ENCODE results near the gene CFAP46. TPM values are rescaled to one million over a fixed set of nuclear protein-coding genes. Genes with fewer than 3 reads are reported as not detected.

Gene CFAP46
- total and polyA plus RNA-seq, 12 donors: 0.36 to 1.9 (median 1.1) TPM

- Histone ChIP-seq H3K36me3 (no peaks in the 10 kb centered on the region), H3K9me3 (peaks cover 0 to 26% (median 0%) of the 10 kb centered on the region in 11 donors), H3K27ac (no peak overlapping the region), H3K4me1 (no peaks in the 10 kb centered on the region), H3K4me3 (no peak overlapping the region), H3K27me3 (peaks cover 0 to 53% (median 33%) of the 10 kb centered on the region in 7 donors)
- 90 to 92% methylated on average over 32 of the region's 32 CpGs for WGBS, 2 donors
- no peak for TF ChIP-seq CTCF (IDR thresholded peaks at IDR 0.05)
- ATAC-seq: no peak
- peak in 1 of 2 donors; percentile 5 for DNase-seq
- intact Hi-C loops (cut with DNase I): no loop called here
Observed at GRCh38 chr10:132859084-132859855, 83.1 kb downstream of the CFAP46 start.

GRCh38 chr10:132858121-132859081 is 84.0 kb downstream of the CFAP46 start:
- H3K27ac ChIP-seq: no peak overlapping the region
- H3K4me3 ChIP-seq: no peak overlapping the region
- no peaks in the 10 kb centered on the region for H3K4me1 ChIP-seq
- no peaks in the 10 kb centered on the region for H3K36me3 ChIP-seq
- peaks cover 0 to 29% (median 0%) of the 10 kb centered on the region in 11 donors for H3K9me3 ChIP-seq
- DNase-seq (peak in 1 of 2 donors; percentile 8), ATAC-seq (peak in 1 of 8 donors; percentile 34)
- WGBS, 2 donors: 86 to 90% methylated on average over 41 to 45 of the region's 45 CpGs
- peaks cover 0 to 51% (median 31%) of the 10 kb centered on the region in 7 donors for H3K27me3 ChIP-seq
- intact Hi-C loops (cut with DNase I): no loop called here
- TF ChIP-seq CTCF (IDR thresholded peaks at IDR 0.05): no peak

GRCh38 chr10:132856869-132857524 is 85.4 kb downstream of the CFAP46 start:
- no peak for TF ChIP-seq CTCF (IDR thresholded peaks at IDR 0.05)
- DNase-seq (no peak), ATAC-seq (no peak)
- Histone ChIP-seq H3K4me1 (no peaks in the 10 kb centered on the region), H3K9me3 (peaks cover 0 to 30% (median 0%) of the 10 kb centered on the region in 11 donors), H3K36me3 (no peaks in the 10 kb centered on the region), H3K4me3 (no peak overlapping the region), H3K27ac (no peak overlapping the region), H3K27me3 (peaks cover 0 to 37% (median 18%) of the 10 kb centered on the region in 7 donors)
- WGBS, 2 donors: 81 to 92% methylated on average over 13 of the region's 13 CpGs
- intact Hi-C loops (cut with DNase I): no loop called here

GRCh38 chr10:132855889-132856288 is 86.5 kb downstream of the CFAP46 start:
- DNase-seq (no peak), ATAC-seq (no peak)
- Histone ChIP-seq H3K27me3 (peaks cover 0 to 26% (median 7%) of the 10 kb centered on the region in 7 donors), H3K9me3 (peaks cover 0 to 30% (median 0%) of the 10 kb centered on the region in 11 donors), H3K27ac (no peak overlapping the region), H3K4me1 (no peaks in the 10 kb centered on the region), H3K36me3 (no peaks in the 10 kb centered on the region), H3K4me3 (no peak overlapping the region)
- 87 to 88% methylated on average over 7 of the region's 7 CpGs for WGBS, 2 donors
- TF ChIP-seq CTCF (IDR thresholded peaks at IDR 0.05): no peak
- intact Hi-C loops (cut with DNase I): no loop called here
